Astrocyte (in vitro differentiated cells and primary cell): ENCODE data around the gene FJX1. TPM values are rescaled to one million over a fixed set of nuclear protein-coding genes. Genes with fewer than 3 reads are reported as not detected.
"Not testable (repeated sequence)": the region's sequence is repeated elsewhere in the genome, so short reads cannot be mapped to it uniquely, and the experiment has no call there.

Experiments used
- DNase-seq: peaks from one replicate; pipeline ENCODE4 v3.0.0-alpha.2; 2010; ENCODE audit warnings: low read depth
- FAIRE-seq: peaks from 2 replicates; lab custom pipeline; 2011; peaks lifted over from hg19 to GRCh38; lab: Jason Lieb, UNC
- H2AFZ ChIP-seq: 2 replicates; pipeline ENCODE4 v1.6.0; 2012; ENCODE audit warnings: low read depth, low read length, inconsistent platforms
- H3K27ac ChIP-seq: 2 replicates; pipeline ENCODE4 v1.5.1; 2011; ENCODE audit warnings: low read depth, low read length, inconsistent platforms
- H3K27me3 ChIP-seq: 2 replicates; pipeline ENCODE4 v1.6.0; 2011; ENCODE audit warnings: low read length, inconsistent platforms; ENCODE audit not compliant: insufficient read depth
- H3K36me3 ChIP-seq: 2 replicates; pipeline ENCODE4 v1.5.1; 2011; ENCODE audit warnings: low read length, inconsistent platforms; ENCODE audit not compliant: insufficient read depth
- H3K4me1 ChIP-seq: 2 replicates; pipeline ENCODE4 v1.5.1; 2011; ENCODE audit warnings: low read length, inconsistent platforms; ENCODE audit not compliant: insufficient read depth
- H3K4me2 ChIP-seq: 2 replicates; pipeline ENCODE4 v1.6.0; 2012; ENCODE audit warnings: low read length, inconsistent platforms
- H3K4me3 ChIP-seq: 2 replicates; pipeline ENCODE4 v1.5.1; 2011; ENCODE audit warnings: low read depth, mild to moderate bottlenecking, low read length, inconsistent platforms; ENCODE audit not compliant: insufficient read depth
- H3K79me2 ChIP-seq: 2 replicates; pipeline ENCODE4 v1.6.0; 2012; ENCODE audit warnings: mild to moderate bottlenecking, low read length, inconsistent platforms; ENCODE audit not compliant: insufficient read depth
- H3K9ac ChIP-seq: 2 replicates; pipeline ENCODE4 v1.6.0; 2012; ENCODE audit warnings: mild to moderate bottlenecking, low read length, inconsistent platforms
- H3K9me3 ChIP-seq: 2 replicates; pipeline ENCODE4 v1.5.1; 2012; ENCODE audit warnings: low read depth, mild to moderate bottlenecking, low read length, inconsistent platforms; ENCODE audit not compliant: insufficient read depth
- H4K20me1 ChIP-seq: 2 replicates; pipeline ENCODE4 v1.6.0; 2012; ENCODE audit warnings: low read length, inconsistent platforms; ENCODE audit not compliant: insufficient read depth
- H3K27ac Mint-ChIP-seq: one replicate; pipeline ENCODE4 v1.8.0; 2021; ENCODE audit warnings: mild to moderate bottlenecking, mixed read lengths; ENCODE audit not compliant: unreplicated experiment
- H3K27me3 Mint-ChIP-seq: one replicate; pipeline ENCODE4 v1.8.0; 2021; ENCODE audit warnings: low read depth, mixed read lengths; ENCODE audit not compliant: unreplicated experiment
- H3K36me3 Mint-ChIP-seq: one replicate; pipeline ENCODE4 v1.8.0; 2021; ENCODE audit warnings: low read depth, mixed read lengths; ENCODE audit not compliant: unreplicated experiment
- H3K4me1 Mint-ChIP-seq: one replicate; pipeline ENCODE4 v1.8.0; 2021; ENCODE audit warnings: low read depth, mixed read lengths; ENCODE audit not compliant: unreplicated experiment
- H3K4me3 Mint-ChIP-seq: one replicate; pipeline ENCODE4 v1.8.0; 2021; ENCODE audit warnings: mild to moderate bottlenecking, moderate library complexity, mixed read lengths; ENCODE audit not compliant: unreplicated experiment
- H3K9me3 Mint-ChIP-seq: one replicate; pipeline ENCODE4 v1.8.0; 2021; ENCODE audit warnings: mild to moderate bottlenecking, mixed read lengths; ENCODE audit not compliant: unreplicated experiment
- CTCF ChIP-seq: IDR thresholded peaks from 2 replicates; pipeline ENCODE4 v1.5.1; 2011; ENCODE audit warnings: low read depth, mild to moderate bottlenecking, inconsistent platforms, low read length, moderate library complexity; ENCODE audit not compliant: insufficient read depth
- EZH2 ChIP-seq: IDR thresholded peaks from 2 replicates; pipeline ENCODE4 v1.6.1; 2012; ENCODE audit warnings: mild to moderate bottlenecking, low read length, inconsistent platforms; ENCODE audit not compliant: insufficient read depth
- total RNA-seq: library from RNA; stranded (reverse); gene quantifications from 2 replicates; pipeline ENCODE4 v1.2.1, GENCODE V29; 2021

Gene FJX1
- total RNA-seq, 1 donor from 2014 or later, result 47.9 TPM

GRCh38 chr11:35650006-35650405 is 31.7 kb downstream of the FJX1 start:
- Histone ChIP-seq H3K9me3 (no peaks in the 10 kb centered on the region), H3K9ac (no peak overlapping the region), H3K4me3 (no peak overlapping the region), H3K4me1 (no peaks in the 10 kb centered on the region), H3K27me3 (no peaks in the 10 kb centered on the region), H3K79me2 (no peaks in the 10 kb centered on the region), H2AFZ (no peak overlapping the region), H4K20me1 (no peaks in the 10 kb centered on the region), H3K27ac (no peak overlapping the region), H3K4me2 (no peak overlapping the region), H3K36me3 (no peaks in the 10 kb centered on the region)
- no peaks in the 10 kb centered on the region for H3K9me3 Mint-ChIP-seq
- peak; percentile 68 for DNase-seq
- H3K27ac Mint-ChIP-seq, result no peak overlapping the region
- FAIRE-seq, result peak; percentile 50
- no peaks in the 10 kb centered on the region for H3K27me3 Mint-ChIP-seq
- H3K4me1 Mint-ChIP-seq, result peaks cover 7% of the 10 kb centered on the region
- H3K4me3 Mint-ChIP-seq, result no peak overlapping the region
- peaks cover 3% of the 10 kb centered on the region for H3K36me3 Mint-ChIP-seq
- no peak for TF ChIP-seq CTCF
- no peak for TF ChIP-seq EZH2

GRCh38 chr11:35650467-35650866 is 32.2 kb downstream of the FJX1 start:
- no peaks in the 10 kb centered on the region for H3K9me3 Mint-ChIP-seq
- no peak overlapping the region for H3K27ac ChIP-seq
- H3K4me3 ChIP-seq, result no peak overlapping the region
- no peak overlapping the region for H3K4me2 ChIP-seq
- no peaks in the 10 kb centered on the region for H4K20me1 ChIP-seq
- no peaks in the 10 kb centered on the region for H3K4me1 ChIP-seq
- H2AFZ ChIP-seq, result no peak overlapping the region
- H3K36me3 Mint-ChIP-seq, result peaks cover 3% of the 10 kb centered on the region
- no peak overlapping the region for H3K4me3 Mint-ChIP-seq
- H3K27ac Mint-ChIP-seq, result no peak overlapping the region
- no peak overlapping the region for H3K9ac ChIP-seq
- no peaks in the 10 kb centered on the region for H3K27me3 Mint-ChIP-seq
- DNase-seq, result no peak
- H3K9me3 ChIP-seq, result no peaks in the 10 kb centered on the region
- H3K79me2 ChIP-seq, result no peaks in the 10 kb centered on the region
- FAIRE-seq, result no peak
- no peak for TF ChIP-seq EZH2
- TF ChIP-seq CTCF, result no peak
- H3K36me3 ChIP-seq, result no peaks in the 10 kb centered on the region
- peaks cover 7% of the 10 kb centered on the region for H3K4me1 Mint-ChIP-seq
- H3K27me3 ChIP-seq, result no peaks in the 10 kb centered on the region

GRCh38 chr11:35651263-35651662 is 33.0 kb downstream of the FJX1 start:
- no peak overlapping the region for H3K4me3 Mint-ChIP-seq
- Histone ChIP-seq H3K4me3 (no peak overlapping the region), H3K36me3 (no peaks in the 10 kb centered on the region), H3K79me2 (no peaks in the 10 kb centered on the region), H3K4me2 (no peak overlapping the region), H3K9ac (no peak overlapping the region), H3K27ac (no peak overlapping the region), H4K20me1 (no peaks in the 10 kb centered on the region), H2AFZ (no peak overlapping the region), H3K27me3 (no peaks in the 10 kb centered on the region), H3K9me3 (no peaks in the 10 kb centered on the region), H3K4me1 (no peaks in the 10 kb centered on the region)
- H3K9me3 Mint-ChIP-seq, result no peaks in the 10 kb centered on the region
- FAIRE-seq (no peak), DNase-seq (no peak)
- no peaks in the 10 kb centered on the region for H3K27me3 Mint-ChIP-seq
- peaks cover 7% of the 10 kb centered on the region for H3K4me1 Mint-ChIP-seq
- no peaks in the 10 kb centered on the region for H3K36me3 Mint-ChIP-seq
- H3K27ac Mint-ChIP-seq, result peak overlapping the region; percentile 59
- no peak for TF ChIP-seq EZH2
- no peak for TF ChIP-seq CTCF

- H3K9me3 Mint-ChIP-seq, H3K4me1 ChIP-seq, H3K36me3 ChIP-seq, H3K79me2 ChIP-seq, H3K4me3 Mint-ChIP-seq, H3K36me3 Mint-ChIP-seq, H2AFZ ChIP-seq, H4K20me1 ChIP-seq, H3K27ac Mint-ChIP-seq, H3K4me3 ChIP-seq, H3K4me1 Mint-ChIP-seq, H3K9me3 ChIP-seq, FAIRE-seq, H3K27me3 Mint-ChIP-seq, H3K27me3 ChIP-seq, DNase-seq, H3K27ac ChIP-seq, H3K4me2 ChIP-seq, H3K9ac ChIP-seq: not testable (repeated sequence)
Measured at GRCh38 chr11:35652786-35653185, 34.5 kb downstream of the FJX1 start.
